Activated CD4-positive, alpha-beta T cell treated with anti-CD3 and anti-CD28 coated beads, Interleukin-10, Interleukin-2, amounts not matched to agents 100 ng/mL and 50 ng/mL, durations not matched to agents 16 hours and 8 hours (primary cell): Measurements from ENCODE around the gene CACNA2D1.
"Not testable (repeated sequence)": the region's sequence is repeated elsewhere in the genome, so short reads cannot be mapped to it uniquely, and the experiment has no call there.

Source experiments
- DNase-seq: peaks from one replicate; pipeline ENCODE4 v3.0.0-alpha.2; 2020

Gene CACNA2D1

DNA sequence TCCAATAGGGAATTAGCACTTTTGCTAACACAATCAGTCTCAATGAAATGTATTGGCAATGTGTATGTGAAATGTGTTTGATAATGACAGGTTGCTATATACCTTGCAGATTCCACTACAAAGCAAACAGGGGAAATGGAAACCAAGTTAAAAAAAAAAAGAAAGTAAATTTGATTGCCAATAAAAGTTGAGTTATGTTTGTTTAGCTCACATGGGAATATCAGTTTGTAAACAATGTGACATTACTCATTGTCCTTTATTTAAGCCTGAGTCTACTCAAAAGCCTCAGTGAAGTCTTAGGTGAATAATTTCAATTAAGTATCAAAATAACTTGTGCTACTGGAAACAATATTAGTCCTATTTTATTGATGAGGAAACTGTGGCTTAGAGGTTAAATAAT, 285.2 kb downstream of the CACNA2D1 start:
- no peak for DNase-seq

GRCh38 chr7:82156893-82157292, 286.7 kb downstream of the CACNA2D1 start:
- no peak for DNase-seq

DNA sequence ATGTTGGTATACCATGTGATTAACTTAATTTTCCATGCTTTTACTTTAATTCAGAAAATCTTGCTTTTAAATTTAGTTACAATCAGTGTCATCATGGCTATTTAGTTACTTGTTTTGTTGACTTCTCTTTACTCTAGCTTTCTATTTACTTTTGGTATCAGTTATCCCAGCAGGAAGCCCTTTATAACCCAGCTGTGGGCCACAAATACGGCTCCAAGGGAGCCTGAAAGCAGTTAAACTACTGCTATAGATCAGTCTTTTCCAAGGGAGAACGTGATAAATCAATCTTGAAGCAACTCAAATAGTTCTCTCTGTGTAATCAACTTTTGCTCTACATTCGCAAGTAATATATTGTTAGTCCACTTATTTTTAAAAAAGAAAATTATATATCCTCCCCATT, 287.4 kb downstream of the CACNA2D1 start:
- DNase-seq, result no peak

DNA sequence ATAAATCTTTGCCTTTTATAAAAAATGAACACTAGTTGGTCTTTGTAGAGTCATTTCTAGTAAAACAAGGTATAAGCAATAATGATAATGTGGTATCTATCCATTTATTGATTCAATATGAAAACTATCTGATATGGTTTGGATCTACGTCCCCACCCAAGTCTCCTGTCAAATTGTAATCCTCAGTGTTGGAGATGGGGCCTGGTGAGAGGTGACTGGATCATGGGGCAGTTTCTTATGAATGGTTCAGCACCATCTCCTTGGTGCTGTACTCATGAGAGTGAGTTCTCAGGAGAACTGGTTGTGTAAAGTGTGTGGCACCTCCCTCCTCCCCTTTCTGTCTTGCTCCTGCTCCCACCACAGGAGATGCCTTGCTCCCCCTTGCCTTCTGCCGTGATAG, 288.8 kb downstream of the CACNA2D1 start:
- no peak for DNase-seq

- DNase-seq, result no peak
Observed at GRCh38 chr7:82153776-82154175, 289.8 kb downstream of the CACNA2D1 start.

DNA sequence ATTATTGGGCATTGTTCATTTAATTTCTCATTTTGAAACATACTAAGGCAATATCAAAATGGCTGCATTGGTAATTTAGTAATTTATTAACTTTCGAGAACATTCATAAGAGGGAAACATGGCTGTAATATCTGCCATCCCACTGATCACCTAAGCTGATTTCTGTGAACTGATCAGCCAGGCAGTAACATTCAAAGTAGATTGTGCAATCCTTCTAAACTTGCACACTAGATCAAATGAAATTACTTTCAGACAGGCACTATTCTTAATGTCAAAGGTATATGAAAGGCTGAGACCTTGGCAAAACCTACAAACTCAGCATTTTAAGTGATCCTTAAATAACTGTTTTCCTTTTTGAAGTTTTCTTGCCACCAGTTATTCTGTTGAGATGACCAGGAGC, 290.7 kb downstream of the CACNA2D1 start:
- no peak for DNase-seq

GRCh38 chr7:82146491-82146890, 297.1 kb downstream of the CACNA2D1 start:
- DNase-seq, result no peak

DNA sequence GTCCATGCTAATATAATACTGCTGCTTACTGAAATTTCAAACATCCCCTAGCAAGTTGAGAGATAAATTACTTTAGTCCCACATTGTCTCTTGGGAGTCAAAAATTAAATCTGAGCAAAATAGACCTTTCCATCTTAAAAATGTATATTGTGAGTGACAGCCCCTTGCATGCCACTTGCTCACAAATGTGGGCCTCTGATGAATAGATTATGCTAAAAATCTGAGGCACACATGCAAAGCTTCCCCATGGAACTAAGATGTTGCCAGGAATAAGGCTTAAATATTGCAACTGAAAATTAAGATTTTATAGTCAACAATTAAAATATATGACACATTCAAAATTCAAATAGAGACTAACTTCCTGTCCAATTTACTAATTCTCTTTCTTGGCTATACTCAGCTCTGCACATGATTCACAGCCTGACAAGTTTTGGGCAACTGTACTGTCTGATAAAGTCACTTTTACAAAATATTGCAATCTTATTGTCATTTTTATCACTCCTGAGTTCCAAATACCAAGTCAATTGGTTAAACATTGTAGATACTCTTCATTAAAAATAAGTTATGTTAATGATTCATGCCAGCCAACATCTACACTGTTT, 301.2 kb downstream of the CACNA2D1 start:
- no peak for DNase-seq

GRCh38 chr7:82141427-82141826, 302.1 kb downstream of the CACNA2D1 start:
- DNase-seq, result no peak

- not testable (repeated sequence) for DNase-seq
Observed at GRCh38 chr7:82140608-82141007, 303.0 kb downstream of the CACNA2D1 start.

DNA sequence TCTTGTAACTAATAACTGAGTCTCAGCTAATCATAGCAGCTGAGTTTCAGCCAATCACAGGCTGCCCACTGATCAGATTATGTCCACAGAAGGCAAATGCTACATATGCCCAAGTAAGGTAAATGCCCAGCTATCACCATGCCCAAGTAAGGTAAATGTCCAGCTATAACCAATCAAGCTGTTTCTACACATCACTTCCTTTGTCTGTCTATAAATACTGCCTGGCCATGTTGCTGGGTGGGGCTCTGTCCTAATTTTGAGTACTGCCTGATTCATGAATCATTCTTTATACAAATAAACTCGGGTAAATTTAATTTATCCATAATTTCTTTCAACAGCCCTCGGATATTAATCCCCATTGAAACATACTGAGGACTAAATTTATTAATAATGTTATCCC, 312.4 kb downstream of the CACNA2D1 start:
- no peak for DNase-seq

GRCh38 chr7:82129091-82129490, 314.5 kb downstream of the CACNA2D1 start:
- no peak for DNase-seq

- DNase-seq, result no peak
Observed at GRCh38 chr7:82128546-82128945, 315.0 kb downstream of the CACNA2D1 start.

DNA sequence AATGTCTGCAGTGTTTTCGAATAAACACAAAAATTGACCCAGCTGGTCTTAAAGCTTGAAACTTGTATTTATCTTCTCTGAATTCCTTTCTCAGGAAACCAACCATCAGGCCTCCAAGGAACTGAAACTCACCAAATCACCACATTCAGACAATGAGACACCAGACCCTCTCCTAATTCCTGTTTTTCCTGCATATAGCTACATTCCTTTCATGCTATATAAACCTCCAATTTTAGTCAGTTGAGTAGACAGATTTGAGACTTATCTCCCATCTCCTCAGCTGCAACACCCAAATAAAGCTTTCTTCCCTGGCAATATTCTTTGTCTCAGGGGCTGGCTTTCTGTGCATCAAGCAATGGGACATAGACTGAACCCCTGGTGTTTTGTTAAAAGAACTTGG, 317.0 kb downstream of the CACNA2D1 start:
- DNase-seq, result no peak

GRCh38 chr7:82124445-82124844, 319.1 kb downstream of the CACNA2D1 start:
- DNase-seq, result no peak

DNA sequence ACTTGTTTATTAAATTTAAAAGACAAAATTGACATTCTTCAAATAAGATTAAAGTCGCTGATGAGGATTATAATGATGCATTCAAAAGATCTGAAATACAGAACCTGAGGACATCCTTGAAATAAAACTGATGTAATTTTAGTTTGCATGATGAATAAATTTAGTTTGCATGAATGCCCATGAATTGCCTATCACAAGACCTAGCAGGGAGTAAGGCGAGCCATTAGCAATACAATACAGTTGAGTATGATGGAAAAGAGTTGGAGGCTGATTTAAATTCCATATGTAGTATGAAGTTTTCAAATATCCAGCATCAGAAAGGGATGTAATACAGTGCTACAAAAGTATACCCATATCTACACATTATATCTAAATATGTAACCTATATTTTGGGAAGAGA, 321.3 kb downstream of the CACNA2D1 start:
- DNase-seq, result no peak

GRCh38 chr7:82114237-82114636, 329.3 kb downstream of the CACNA2D1 start:
- DNase-seq, result no peak

- no peak for DNase-seq
Observed at GRCh38 chr7:82110146-82110840, 333.3 kb downstream of the CACNA2D1 start.

DNA sequence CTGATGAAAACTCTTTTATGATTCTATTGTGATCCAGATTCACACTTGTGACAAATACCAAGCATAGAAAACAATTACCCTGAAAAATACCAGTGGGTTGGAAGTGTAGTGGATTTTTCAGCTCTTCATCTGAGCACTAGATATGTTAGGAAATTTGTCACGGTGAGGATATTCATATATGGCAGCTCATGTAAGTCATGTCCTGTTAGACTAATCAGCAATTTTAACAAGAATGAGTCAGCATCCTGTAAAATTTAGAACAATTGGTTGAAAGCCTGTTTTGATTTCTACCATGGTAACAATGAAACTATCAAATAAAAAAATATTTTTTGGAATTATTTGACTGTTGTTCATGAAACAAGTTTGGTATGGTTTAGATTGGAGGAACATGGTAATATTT, 334.3 kb downstream of the CACNA2D1 start:
- no peak for DNase-seq

- no peak for DNase-seq
Observed at GRCh38 chr7:82106201-82106600, 337.4 kb downstream of the CACNA2D1 start.

DNA sequence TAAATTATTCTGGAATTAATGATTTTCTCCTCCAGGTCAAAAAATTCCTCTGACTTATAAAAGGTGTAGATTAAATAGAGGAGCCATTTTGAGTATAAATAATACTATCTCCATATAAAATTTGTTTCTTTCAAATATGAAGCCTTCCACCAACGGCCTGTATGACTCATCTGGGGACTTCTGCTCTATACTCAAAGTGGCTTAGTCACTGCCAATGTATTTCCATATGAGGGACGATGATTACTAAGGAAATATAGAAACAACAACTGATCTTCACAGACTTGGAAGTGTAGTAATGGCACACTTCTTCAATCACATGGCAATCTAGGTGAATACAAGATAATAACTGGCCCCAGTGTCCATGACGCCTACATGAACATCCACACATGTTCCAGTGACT, 338.1 kb downstream of the CACNA2D1 start:
- DNase-seq, result peak; percentile 2

DNA sequence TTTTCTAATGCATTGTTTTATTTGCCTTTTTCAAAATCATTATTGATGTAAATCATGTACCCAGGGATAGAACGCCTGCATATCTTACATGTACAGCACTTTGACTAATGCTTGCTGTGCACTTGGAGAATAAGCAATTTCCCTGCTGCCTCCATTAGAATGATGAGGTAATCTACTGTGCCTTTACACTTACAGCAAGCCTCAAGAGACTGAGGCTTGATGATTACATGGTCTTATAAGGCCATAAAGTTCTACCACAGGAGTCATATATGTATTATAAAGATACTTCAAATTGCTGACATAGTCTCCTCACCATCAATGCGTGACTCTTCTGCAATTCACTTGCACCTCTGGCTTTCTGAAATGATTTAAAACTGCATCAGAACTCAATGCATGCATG, 345.2 kb downstream of the CACNA2D1 start:
- no peak for DNase-seq

DNA sequence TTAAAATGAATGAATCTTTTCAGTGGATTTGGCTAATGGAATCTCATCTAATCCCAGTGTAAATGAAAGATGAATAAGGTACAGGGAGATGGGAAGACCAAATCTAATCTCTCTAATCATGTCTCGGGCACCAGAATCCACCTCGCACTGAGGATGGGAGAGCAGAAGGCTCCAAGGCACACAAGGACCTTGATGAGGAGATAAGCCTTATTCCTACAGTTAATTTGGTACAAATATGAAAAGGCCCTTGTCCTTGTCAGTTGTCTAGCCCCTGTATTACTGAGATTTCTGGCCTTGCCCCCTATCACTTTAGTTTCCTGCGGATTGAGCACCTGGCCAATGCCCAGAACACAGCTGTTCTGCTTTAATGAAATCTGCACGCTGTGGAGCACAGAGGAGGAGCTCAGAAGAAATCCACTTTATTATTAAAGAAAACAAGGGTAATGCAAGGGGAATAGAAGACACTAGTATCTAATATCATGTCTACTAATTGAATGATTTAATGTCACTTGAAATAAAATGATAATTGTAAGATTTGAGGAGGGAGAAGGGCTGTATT, 352.4 kb downstream of the CACNA2D1 start:
- DNase-seq, result no peak

- DNase-seq, result no peak
Observed at GRCh38 chr7:82087099-82087498, 356.5 kb downstream of the CACNA2D1 start.

- no peak for DNase-seq
Observed at GRCh38 chr7:82085116-82085515, 358.5 kb downstream of the CACNA2D1 start.
